Retinal pigment epithelial cell (primary cell): ENCODE measurements around the gene SLC6A17.

Experiments used
- DNase-seq: peaks from one replicate; pipeline ENCODE4 v3.0.0-alpha.2; 2010; ENCODE audit warnings: low read depth
- H3K4me3 ChIP-seq: 2 replicates; pipeline ENCODE4 v1.5.1; 2011; ENCODE audit warnings: mild to moderate bottlenecking, low read length, control low read depth, moderate library complexity
- CTCF ChIP-seq: conservative IDR thresholded peaks from 2 replicates; pipeline ENCODE4 v1.5.1; 2011; ENCODE audit warnings: low read depth, low read length, control low read depth, inconsistent platforms

Gene SLC6A17

DNA sequence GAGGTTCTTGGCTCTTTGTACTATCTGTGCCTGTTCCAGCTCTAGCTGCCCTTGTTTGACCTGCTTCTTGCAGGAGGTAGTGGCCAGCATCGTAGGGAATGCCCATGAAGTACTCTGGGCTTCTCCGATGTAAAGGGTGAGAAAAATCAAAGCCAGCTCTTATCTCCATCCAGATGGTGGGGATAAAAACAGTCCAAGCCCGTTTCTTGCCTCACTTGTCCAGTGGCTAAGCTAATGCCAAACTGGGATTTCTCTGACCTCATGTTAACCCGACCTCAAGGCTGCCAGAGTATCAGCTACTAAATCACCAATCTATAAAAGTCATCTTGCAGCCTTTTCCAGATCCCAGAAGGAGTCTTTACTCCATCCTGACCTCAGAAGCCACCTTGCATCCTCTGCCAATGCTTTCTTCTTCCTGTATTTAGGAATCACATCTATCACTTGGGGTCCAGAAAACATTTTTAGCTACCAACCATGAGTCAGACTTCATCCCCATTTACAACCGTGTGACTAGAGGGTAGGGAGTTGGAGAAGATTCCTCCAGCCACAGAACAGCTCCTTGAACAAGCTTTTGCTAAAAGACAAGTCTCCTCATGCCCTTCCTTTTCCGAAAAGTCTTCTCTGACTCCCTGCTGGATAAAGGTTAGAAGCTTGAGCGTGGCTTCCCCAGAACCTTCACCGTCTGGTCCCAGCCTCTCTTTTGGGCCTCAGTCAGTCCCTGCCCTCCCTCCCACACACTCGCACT, 95.8 kb downstream of the SLC6A17 start:
- no peak for DNase-seq
- no peak for TF ChIP-seq CTCF
- H3K4me3 ChIP-seq, result no peak overlapping the region

DNA sequence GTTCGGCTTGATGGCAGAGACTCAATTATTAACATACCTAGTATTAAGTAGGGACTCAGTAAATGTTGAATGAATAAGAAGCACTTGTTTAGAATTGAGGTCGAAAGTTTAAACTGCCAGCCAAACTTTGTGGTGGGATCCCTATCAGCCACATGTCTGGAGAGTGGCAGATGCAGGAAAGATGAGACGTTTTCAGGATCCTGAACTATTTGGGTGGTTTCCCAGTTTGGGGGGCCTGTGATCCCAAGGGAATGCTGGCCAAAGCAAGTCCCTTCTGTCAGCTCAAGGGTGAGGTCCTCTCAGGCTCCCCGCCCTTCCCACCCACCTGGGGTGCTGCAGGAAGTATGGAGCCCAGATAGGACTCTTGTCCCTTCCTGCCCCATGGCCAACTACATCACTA, 98.5 kb downstream of the SLC6A17 start:
- H3K4me3 ChIP-seq, result no peak overlapping the region
- TF ChIP-seq CTCF, result no peak
- no peak for DNase-seq

DNA sequence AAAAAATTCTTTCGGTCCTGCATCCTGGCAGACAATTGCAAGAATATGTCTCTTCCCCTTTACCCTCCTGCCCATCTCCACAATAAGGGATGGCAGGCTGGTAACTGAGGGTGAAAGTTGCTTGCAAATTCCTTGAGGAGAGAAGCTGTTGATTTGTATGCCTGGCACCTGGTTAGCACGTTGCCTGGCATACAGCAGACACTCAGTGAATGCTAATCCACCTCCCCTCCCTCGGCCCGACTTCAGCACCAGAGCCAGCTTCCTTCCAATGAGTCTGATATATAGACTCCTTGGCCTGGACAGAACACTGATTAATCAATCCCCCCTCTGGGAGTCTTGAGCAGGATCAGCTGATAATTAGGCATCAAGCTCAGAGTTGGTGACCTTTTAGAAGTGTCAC, 99.0 kb downstream of the SLC6A17 start:
- H3K4me3 ChIP-seq, result no peak overlapping the region
- DNase-seq, result no peak
- TF ChIP-seq CTCF, result no peak

- no peak overlapping the region for H3K4me3 ChIP-seq
- TF ChIP-seq CTCF, result no peak
- DNase-seq, result no peak
Measured at GRCh38 chr1:110250008-110250407, 99.7 kb downstream of the SLC6A17 start.

DNA sequence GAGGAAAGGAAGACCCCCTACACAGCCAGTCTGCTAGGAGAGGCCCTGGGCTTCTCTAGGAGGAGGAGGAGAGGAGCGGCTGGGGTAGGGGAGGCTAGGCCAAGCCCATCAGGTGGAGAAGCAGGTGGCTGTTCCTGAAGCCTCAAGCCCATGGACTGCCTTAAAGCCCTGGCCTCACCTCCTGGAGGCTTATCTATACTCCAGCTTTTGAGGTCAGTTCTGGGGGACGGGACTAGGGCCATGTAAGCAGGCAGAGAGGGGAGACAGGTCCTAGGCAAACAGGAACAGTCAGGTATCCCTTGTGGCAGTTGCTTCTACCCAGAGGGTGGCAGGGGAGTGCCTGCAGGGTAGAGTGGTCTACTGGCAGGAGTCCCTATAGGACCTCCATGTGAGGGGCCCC, 100.5 kb downstream of the SLC6A17 start:
- no peak overlapping the region for H3K4me3 ChIP-seq
- DNase-seq, result no peak
- no peak for TF ChIP-seq CTCF
